Raji (cell line): Measurements from ENCODE around the gene BOK.
A peak's percentile ranks its signal among the peaks of the same experiment; 100 is the strongest.

Experiments used
- POLR2A ChIP-seq: IDR thresholded peaks from 2 replicates; pipeline ENCODE4 v1.6.1; 2011; ENCODE audit warnings: low read depth, low read length, control low read depth; ENCODE audit not compliant: insufficient read depth

BOK gene

GRCh38 chr2:241608881-241609280 is 50.3 kb downstream of the BOK start:
- no peak for TF ChIP-seq POLR2A

DNA sequence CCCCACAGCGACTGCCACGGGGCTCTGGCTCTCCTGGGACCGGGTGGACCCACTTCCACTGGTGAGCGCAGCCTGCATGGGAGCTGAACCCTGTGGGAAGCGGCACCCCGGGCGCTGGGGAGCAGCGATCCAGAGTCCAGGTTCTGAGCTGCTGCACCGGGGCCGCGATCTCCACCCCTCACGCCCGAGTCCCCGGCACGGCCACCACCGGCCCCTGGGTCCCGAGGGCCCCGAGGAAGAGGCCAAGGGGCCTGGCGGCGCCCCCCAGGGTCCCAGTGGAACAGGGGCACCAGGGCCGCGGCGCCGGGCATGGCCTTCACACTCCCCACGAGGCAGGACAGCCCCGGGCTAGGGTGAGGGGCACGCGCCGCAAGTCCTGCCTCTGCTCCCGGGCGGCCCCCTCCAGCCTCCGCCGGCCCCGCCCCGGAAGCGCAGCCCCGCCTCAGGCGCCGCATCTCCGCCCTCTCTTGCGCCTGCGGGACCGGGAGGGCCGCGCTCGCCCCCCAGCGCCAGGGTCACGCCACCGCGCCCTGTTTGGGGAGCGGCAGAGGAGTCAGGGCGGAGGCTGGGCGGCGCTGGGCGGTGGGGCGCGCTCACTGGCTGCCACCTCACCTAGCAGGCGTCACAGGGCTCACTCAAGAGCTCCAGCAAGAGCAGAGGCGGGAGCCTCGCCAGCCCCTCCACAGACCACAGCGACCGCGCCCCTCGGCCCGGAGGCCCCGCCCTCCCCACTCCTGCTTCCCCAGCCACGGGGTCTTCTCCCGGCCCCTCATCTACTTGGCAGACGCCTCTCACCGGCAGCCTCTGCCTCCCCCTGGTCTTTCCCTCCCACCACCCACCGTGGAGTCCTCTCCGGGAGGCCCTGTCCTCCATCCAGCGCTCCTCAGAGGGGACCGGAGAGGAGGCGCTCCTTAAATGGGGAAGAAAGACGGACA is 51.6 kb downstream of the BOK start:
- peak; percentile 58 for TF ChIP-seq POLR2A

DNA sequence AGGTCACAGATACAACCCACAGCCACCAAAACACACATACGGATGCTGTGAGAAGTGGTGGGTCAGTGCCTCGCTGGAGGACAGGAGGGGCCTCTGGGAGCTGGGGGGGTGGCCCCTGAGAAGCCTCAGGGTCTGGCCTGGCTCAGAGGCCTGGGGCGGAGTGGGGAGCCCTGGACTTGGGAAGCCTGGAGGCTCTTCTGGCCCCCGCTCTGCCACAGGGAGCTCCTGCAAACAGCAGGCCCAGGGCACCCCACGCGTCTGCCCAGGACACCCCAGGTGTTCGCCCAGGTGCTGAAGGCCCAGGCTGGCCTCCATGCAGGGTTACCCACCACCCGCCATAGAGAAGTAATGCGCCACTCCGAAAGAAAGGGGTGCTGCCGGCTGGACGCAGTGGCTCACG is 52.5 kb downstream of the BOK start:
- no peak for TF ChIP-seq POLR2A

DNA sequence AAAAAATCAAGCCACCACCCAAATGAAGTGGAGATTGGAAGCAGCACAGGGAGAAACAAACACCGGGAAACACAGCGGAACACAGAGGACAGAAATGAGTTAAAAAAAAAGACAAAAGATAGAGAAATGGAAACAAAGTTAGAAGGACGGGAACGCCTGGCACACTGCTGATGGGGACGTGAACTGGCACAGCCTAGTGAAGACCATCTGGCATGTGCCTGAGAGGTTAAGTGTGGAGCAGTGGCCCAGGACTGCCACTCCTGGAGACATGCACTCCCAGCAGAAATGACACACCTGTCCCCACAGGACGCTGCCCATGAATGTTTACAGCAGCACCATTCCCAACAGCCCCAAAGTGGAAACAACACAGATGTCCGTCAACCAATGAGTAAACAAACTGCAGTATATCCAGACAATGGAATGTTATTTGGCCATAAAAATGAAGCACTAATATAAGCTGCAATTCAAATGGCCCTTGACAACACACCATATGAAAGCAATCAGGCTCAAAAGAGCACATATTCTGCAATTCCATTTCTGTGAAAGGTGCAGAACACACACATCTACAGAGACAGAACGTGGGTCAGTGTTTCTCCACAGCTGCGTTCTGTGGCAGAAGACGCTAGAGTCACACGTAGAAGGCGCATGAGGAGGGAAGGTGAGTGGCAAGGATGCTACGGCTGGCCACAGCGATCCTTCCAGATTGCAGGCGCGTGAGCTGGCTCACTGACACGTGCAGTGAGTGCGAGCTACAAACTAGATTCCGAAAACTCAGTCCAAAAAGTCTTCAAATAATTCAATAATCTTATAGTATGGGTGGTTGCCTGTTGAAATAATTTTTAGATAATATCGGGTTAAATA is 53.8 kb downstream of the BOK start:
- no peak for TF ChIP-seq POLR2A

DNA sequence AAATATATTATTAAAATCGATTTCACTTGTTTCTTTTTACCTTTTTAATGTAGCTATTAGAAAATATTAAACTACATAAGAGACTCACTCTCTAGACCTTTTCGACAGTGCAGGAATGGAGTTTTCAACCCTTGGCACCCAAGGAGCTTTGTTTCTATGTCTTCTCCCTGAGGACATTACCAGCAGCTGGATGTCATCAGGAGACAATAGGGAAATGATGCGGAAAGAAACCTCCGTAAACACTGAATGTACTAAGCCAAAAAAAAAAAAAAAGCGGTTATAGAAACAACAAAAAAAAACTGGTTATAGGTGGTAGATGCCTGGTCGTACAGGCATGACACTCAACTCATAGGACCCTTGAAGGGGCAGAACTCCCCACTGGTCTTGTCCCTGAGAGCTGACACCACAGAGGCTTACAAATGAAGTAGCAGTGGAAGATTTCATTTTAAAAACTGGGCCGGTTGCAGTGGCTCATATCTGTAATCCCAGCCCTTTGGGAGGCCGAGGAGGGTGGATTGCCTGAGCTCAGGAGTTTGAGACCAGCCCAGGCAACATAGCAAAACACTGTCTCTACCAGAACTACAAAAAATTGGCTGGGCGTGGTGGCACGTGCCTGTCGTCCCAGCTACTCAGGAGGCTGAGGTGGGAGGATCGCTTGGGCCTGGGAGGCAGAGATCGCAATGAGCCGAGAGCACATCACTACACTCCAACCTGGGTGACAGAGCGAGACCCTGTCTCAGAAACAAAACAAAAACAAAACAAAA is 54.7 kb downstream of the BOK start:
- no peak for TF ChIP-seq POLR2A

GRCh38 chr2:241615041-241615440 is 56.5 kb downstream of the BOK start:
- no peak for TF ChIP-seq POLR2A

DNA sequence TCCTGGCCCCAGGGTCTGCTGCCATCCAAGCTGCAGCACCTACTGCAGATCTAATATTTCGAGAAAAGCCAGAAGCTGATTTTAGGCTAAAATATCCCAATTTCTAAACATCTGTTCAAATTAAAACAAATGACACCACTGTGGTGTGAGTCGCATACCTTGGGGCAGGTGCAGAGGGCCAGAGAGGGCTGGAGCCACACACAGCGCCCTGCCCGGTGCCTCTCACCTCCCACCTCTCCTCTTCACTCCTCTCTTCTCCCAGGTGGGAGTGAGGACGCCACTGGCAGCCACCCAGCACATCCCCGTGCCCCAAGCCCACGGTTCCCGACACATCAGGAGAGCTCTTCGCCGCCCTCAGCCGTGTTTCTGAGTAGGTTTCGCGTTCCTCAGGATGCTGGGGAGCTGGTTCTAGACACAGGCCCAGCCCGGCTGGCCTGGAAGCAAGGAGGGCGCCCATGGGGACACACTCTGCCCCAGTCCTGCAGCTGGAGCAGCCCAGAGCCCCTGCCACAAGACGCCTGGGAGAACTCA is 57.0 kb downstream of the BOK start:
- no peak for TF ChIP-seq POLR2A

- TF ChIP-seq POLR2A, result no peak
These were observed 57.9 kb downstream of the BOK start for GRCh38 chr2:241616168-241617125.

DNA sequence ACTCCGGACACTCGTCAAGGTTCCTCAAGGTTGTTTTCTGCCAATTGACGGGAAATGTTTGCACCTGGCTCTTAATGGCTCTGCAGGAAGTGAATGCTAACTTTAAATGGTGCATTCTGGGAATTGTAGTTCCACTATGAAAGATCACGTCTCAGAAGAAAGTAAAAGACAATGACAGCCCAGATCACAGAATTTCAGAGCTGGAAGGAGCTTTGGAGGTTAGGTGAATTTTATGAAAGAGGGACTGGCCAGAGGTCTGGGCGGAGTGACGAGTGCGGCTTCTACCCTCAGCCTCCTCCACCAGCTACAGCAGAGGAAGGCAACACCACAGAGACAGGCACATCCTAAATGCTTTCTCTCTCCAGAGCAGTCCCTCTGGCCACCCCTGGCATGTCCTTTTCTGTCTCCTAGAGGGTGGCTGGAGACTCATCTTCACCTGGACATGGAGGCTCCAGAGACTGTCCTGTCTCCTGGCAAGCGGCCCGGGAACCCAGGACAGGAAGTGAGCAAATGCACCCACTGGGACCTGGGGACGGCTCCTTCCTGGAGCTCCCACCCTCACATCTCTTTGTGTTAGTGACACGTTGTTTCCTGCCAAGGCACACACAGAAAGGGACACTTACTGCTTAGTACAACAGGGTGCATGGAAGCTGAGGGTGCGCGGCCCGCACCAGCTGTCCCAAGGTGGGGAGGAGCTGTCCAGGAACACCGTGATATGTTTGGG is 59.0 kb downstream of the BOK start:
- TF ChIP-seq POLR2A, result no peak

- TF ChIP-seq POLR2A, result no peak
These were observed 59.8 kb downstream of the BOK start for GRCh38 chr2:241618296-241618805.

GRCh38 chr2:241618829-241619228 is 60.3 kb downstream of the BOK start:
- TF ChIP-seq POLR2A, result no peak

- no peak for TF ChIP-seq POLR2A
These were observed 61.3 kb downstream of the BOK start for GRCh38 chr2:241619597-241620418.

- no peak for TF ChIP-seq POLR2A
These were observed 61.8 kb downstream of the BOK start for GRCh38 chr2:241620419-241620769.
